Tibial nerve (tissue), 4 donors: ENCODE results near the gene C2orf81. TPM values are rescaled to one million over a fixed set of nuclear protein-coding genes. Genes with fewer than 3 reads are reported as not detected.
"Not testable (repeated sequence)": the region's sequence is repeated elsewhere in the genome, so short reads cannot be mapped to it uniquely, and the experiment has no call there.

Experiments
- DNase-seq, 2 donors: peaks; one replicate each; pipeline ENCODE4 v3.0.0-alpha.2; 2019; ENCODE audit warnings: low spot score in 2 of 2
- H3K27ac ChIP-seq, 4 donors: fragments of 200-600 bp; sonication (generic) in 3 of 4; one replicate each; pipeline ENCODE4 v1.5.1; 2017 to 2019; ENCODE audit warnings: mild to moderate bottlenecking in 1 of 4
- H3K27me3 ChIP-seq, 2 donors: fragments of 200-600 bp; sonication (generic) in 1 of 2; one replicate each; pipeline versions ENCODE4 v1.5.1 to v1.6.0; 2017 to 2019
- H3K36me3 ChIP-seq, 3 donors: fragments of 200-600 bp; sonication (generic); one replicate each; pipeline ENCODE4 v1.5.1; 2018 to 2019
- H3K4me1 ChIP-seq, 4 donors: fragments of 200-600 bp; sonication (generic) in 3 of 4; one replicate each; pipeline ENCODE4 v1.5.1; 2017 to 2019
- H3K4me3 ChIP-seq, 4 donors: fragments of 200-600 bp; sonication (generic) in 3 of 4; one replicate each; pipeline ENCODE4 v1.5.1; 2017 to 2019; ENCODE audit warnings: mild to moderate bottlenecking in 1 of 4, moderate library complexity in 1 of 4
- H3K9me3 ChIP-seq, 4 donors: fragments of 200-600 bp; sonication (generic) in 3 of 4; one replicate each; pipeline ENCODE4 v1.5.1; 2017 to 2019
- CTCF ChIP-seq, 5 experiments: fragments of 200-600 bp in 3 of 5; fragments of 450-650 bp in 2 of 5; sonication (generic) in 3 of 5; IDR thresholded peaks; one replicate each; pipeline ENCODE4 v1.5.1; 2016 to 2019; ENCODE audit warnings: antibody characterized with exemption in 5 of 5, mild to moderate bottlenecking in 3 of 5, moderate library complexity in 2 of 5
- EP300 ChIP-seq, 2 donors: sonication (generic); formaldehyde crosslinking; IDR thresholded peaks; one replicate each; pipeline ENCODE4 v1.6.1; 2017; ENCODE audit warnings: antibody characterized with exemption in 2 of 2, mild to moderate bottlenecking in 1 of 2
- POLR2A ChIP-seq, 2 donors: fragments of 450-650 bp; IDR thresholded peaks; one replicate each; pipeline ENCODE4 v1.6.1; 2017; ENCODE audit warnings: antibody characterized with exemption in 2 of 2, mild to moderate bottlenecking in 2 of 2, moderate library complexity in 2 of 2
- WGBS, 2 donors: methylation state at CpG; one replicate each; pipeline ENCODE4 v1.1.5; 2018; 5-methylcytosine and 5-hydroxymethylcytosine counted together
- total RNA-seq, 4 donors: library from RNA; depleted of rRNA; stranded (reverse); fragments of >200 nt; gene quantifications; one replicate each; pipeline ENCODE4 v1.1.0, GENCODE V29; 2016

The C2orf81 gene
- total RNA-seq, 4 donors from 2014 or later, result 4.5 to 14.4 (median 5.3) TPM

- no peak for TF ChIP-seq POLR2A (IDR thresholded peaks at IDR 0.05)
- no peak for TF ChIP-seq EP300 (IDR thresholded peaks at IDR 0.05)
- no peak for TF ChIP-seq CTCF (IDR thresholded peaks at IDR 0.05)
- H3K4me3 ChIP-seq, result no peak overlapping the region
- WGBS, 2 donors, result 69 to 75% methylated on average over 7 of the region's 7 CpGs
- no peak for DNase-seq
- H3K27ac ChIP-seq, result no peak overlapping the region
- no peaks in the 10 kb centered on the region for H3K27me3 ChIP-seq
- peaks cover 0 to 20% (median 9%) of the 10 kb centered on the region in 4 donors for H3K4me1 ChIP-seq
- no peaks in the 10 kb centered on the region for H3K9me3 ChIP-seq
- peaks cover 5 to 58% (median 8%) of the 10 kb centered on the region in 3 donors for H3K36me3 ChIP-seq
Observed at GRCh38 chr2:74425523-74425922, 4.1 kb upstream of the C2orf81 start.

GRCh38 chr2:74424995-74425406, 3.6 kb upstream of the C2orf81 start:
- Histone ChIP-seq H3K27me3 (no peaks in the 10 kb centered on the region), H3K36me3 (peaks cover 5 to 53% (median 8%) of the 10 kb centered on the region in 3 donors), H3K4me3 (no peak overlapping the region), H3K27ac (no peak overlapping the region), H3K9me3 (no peaks in the 10 kb centered on the region), H3K4me1 (peaks cover 0 to 23% (median 9%) of the 10 kb centered on the region in 4 donors)
- no peak for TF ChIP-seq POLR2A (IDR thresholded peaks at IDR 0.05)
- TF ChIP-seq EP300 (IDR thresholded peaks at IDR 0.05), result no peak
- TF ChIP-seq CTCF (IDR thresholded peaks at IDR 0.05), result no peak
- DNase-seq, result no peak
- 69 to 77% methylated on average over 5 of the region's 5 CpGs for WGBS, 2 donors

GRCh38 chr2:74424139-74424992, 2.9 kb upstream of the C2orf81 start:
- H3K36me3 ChIP-seq, result peaks cover 5 to 47% (median 8%) of the 10 kb centered on the region in 3 donors
- H3K27ac ChIP-seq, result peak overlapping the region in 2 of 4 donors; percentile 11 to 88
- H3K9me3 ChIP-seq, result no peaks in the 10 kb centered on the region
- peaks cover 0 to 23% (median 9%) of the 10 kb centered on the region in 4 donors for H3K4me1 ChIP-seq
- no peaks in the 10 kb centered on the region for H3K27me3 ChIP-seq
- 64 to 68% methylated on average over 5 of the region's 5 CpGs for WGBS, 2 donors
- TF ChIP-seq CTCF (IDR thresholded peaks at IDR 0.05), result no peak
- TF ChIP-seq EP300 (IDR thresholded peaks at IDR 0.05), result no peak
- no peak for TF ChIP-seq POLR2A (IDR thresholded peaks at IDR 0.05)
- H3K4me3 ChIP-seq, result no peak overlapping the region
- DNase-seq, result no peak

- TF ChIP-seq CTCF (IDR thresholded peaks at IDR 0.05), result no peak
- peak in 1 of 2 donors; percentile 10 for TF ChIP-seq POLR2A (IDR thresholded peaks at IDR 0.05)
- no peak for TF ChIP-seq EP300 (IDR thresholded peaks at IDR 0.05)
- DNase-seq, result no peak
- no peaks in the 10 kb centered on the region for H3K9me3 ChIP-seq
- WGBS, 2 donors, result 56 to 61% methylated on average over 9 of the region's 9 CpGs
- peak overlapping the region in 2 of 4 donors; percentile 11 to 88 for H3K27ac ChIP-seq
- H3K4me3 ChIP-seq, result no peak overlapping the region
- peaks cover 0 to 23% (median 9%) of the 10 kb centered on the region in 4 donors for H3K4me1 ChIP-seq
- H3K36me3 ChIP-seq, result peaks cover 0 to 38% (median 1%) of the 10 kb centered on the region in 3 donors
- no peaks in the 10 kb centered on the region for H3K27me3 ChIP-seq
Observed at GRCh38 chr2:74423231-74424095, 2.0 kb upstream of the C2orf81 start.

GRCh38 chr2:74420443-74421103, 846 bp downstream of the C2orf81 start:
- peak overlapping the region in 2 of 4 donors; percentile 42 to 70 for H3K4me3 ChIP-seq
- not testable (repeated sequence) for H3K36me3 ChIP-seq, H3K9me3 ChIP-seq, DNase-seq, H3K27me3 ChIP-seq
- 78% methylated on average over 19 of the region's 19 CpGs for WGBS, 2 donors
- H3K27ac ChIP-seq, result peak overlapping the region; percentile 2 to 88 (median 82)
- H3K4me1 ChIP-seq, result peaks cover 0 to 35% (median 14%) of the 10 kb centered on the region in 4 donors
